NCI-H2081 treated with DMSO at 0.1 percent for 48 hours (cell line): ENCODE measurements around the gene MYH11.
"Not testable (repeated sequence)": the region's sequence is repeated elsewhere in the genome, so short reads cannot be mapped to it uniquely, and the experiment has no call there.

Source experiments
- DNase-seq: peaks from one replicate; lab custom pipeline; 2025; lab: John Stamatoyannopoulos, UW

Gene MYH11

GRCh38 chr16:15708997-15709396 is 147.8 kb downstream of the MYH11 start:
- DNase-seq: no peak

- no peak for DNase-seq
Measured at GRCh38 chr16:15708096-15708495, 148.7 kb downstream of the MYH11 start.

- DNase-seq: no peak
Measured at GRCh38 chr16:15707332-15707731, 149.5 kb downstream of the MYH11 start.

GRCh38 chr16:15705064-15705565 is 151.7 kb downstream of the MYH11 start:
- DNase-seq: no peak

GRCh38 chr16:15704545-15704987 is 152.3 kb downstream of the MYH11 start:
- DNase-seq: no peak

GRCh38 chr16:15703029-15703736 is 153.6 kb downstream of the MYH11 start:
- no peak for DNase-seq

GRCh38 chr16:15701975-15702970 is 154.6 kb downstream of the MYH11 start:
- no peak for DNase-seq

- DNase-seq: no peak
Measured at GRCh38 chr16:15701367-15701766, 155.5 kb downstream of the MYH11 start.

GRCh38 chr16:15699819-15700218 is 157.0 kb downstream of the MYH11 start:
- no peak for DNase-seq

GRCh38 chr16:15694499-15694898 is 162.3 kb downstream of the MYH11 start:
- DNase-seq: no peak

GRCh38 chr16:15692508-15692907 is 164.3 kb downstream of the MYH11 start:
- not testable (repeated sequence) for DNase-seq

- no peak for DNase-seq
Measured at GRCh38 chr16:15691046-15691445, 165.8 kb downstream of the MYH11 start.

- DNase-seq: no peak
Measured at GRCh38 chr16:15690296-15690695, 166.5 kb downstream of the MYH11 start.

- no peak for DNase-seq
Measured at GRCh38 chr16:15689290-15689689, 167.5 kb downstream of the MYH11 start.

- DNase-seq: no peak
Measured at GRCh38 chr16:15686287-15686686, 170.5 kb downstream of the MYH11 start.

- DNase-seq: no peak
Measured at GRCh38 chr16:15682105-15682570, 174.7 kb downstream of the MYH11 start.

GRCh38 chr16:15677447-15677846 is 179.4 kb downstream of the MYH11 start:
- DNase-seq: no peak

- no peak for DNase-seq
Measured at GRCh38 chr16:15676506-15676905, 180.3 kb downstream of the MYH11 start.

GRCh38 chr16:15674571-15674970 is 182.3 kb downstream of the MYH11 start:
- DNase-seq: no peak

- peak; percentile 74 for DNase-seq
Measured at GRCh38 chr16:15672514-15673167, 184.2 kb downstream of the MYH11 start.

- DNase-seq: not testable (repeated sequence)
Measured at GRCh38 chr16:15672127-15672513, 184.7 kb downstream of the MYH11 start.

GRCh38 chr16:15671530-15672117 is 185.2 kb downstream of the MYH11 start:
- no peak for DNase-seq
